Jurkat, Clone E6-1 (cell line): Measurements from ENCODE around the gene VIPAS39.

Experiments used
- DNase-seq: peaks from one replicate; pipeline ENCODE4 v3.0.0-alpha.2; 2011; ENCODE audit warnings: low read depth, low spot score
- H3K4me3 ChIP-seq: 2 replicates; pipeline ENCODE4 v1.5.1; 2011; ENCODE audit warnings: mild to moderate bottlenecking, low read length, control low read depth, moderate library complexity

Gene VIPAS39

DNA sequence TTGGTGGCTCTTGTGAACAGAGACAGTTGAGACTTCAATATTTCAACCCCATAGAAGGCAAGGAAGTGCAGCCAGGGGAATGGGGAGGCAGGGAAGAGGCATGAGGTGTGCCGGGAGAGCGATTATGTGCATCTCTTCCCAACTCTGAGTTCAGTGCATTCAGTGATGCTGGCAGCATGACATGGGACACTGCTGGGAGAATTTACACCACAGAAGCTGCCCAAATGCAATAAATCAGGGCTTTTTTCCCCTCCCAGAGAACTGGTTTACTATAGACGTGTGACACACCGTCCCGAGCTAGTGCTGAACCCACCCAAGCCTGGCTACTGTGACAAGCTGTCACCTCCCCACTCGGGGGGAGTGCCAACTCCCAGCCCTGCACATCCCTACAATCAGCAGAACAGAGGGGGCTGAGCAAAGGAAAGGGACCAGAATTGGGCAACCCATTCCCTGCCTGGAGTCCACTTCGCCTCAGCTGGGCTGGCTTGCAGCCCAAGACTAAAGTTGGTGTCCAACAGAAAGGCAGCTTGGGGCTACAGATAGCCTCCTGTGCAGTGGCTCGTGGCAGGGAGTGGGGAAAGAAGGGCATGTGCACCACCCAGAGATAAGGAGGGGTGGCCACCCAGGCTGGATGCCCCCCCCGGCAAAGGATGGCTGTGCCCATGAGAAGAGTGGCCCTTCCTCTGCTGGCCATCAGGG lies 17.2 kb upstream of the VIPAS39 start:
- no peak for DNase-seq
- no peak overlapping the region for H3K4me3 ChIP-seq

- DNase-seq = no peak
- no peak overlapping the region for H3K4me3 ChIP-seq
Measured at GRCh38 chr14:77473921-77474320, 16.5 kb upstream of the VIPAS39 start.

- DNase-seq = no peak
- no peak overlapping the region for H3K4me3 ChIP-seq
Measured at GRCh38 chr14:77470224-77470870, 12.9 kb upstream of the VIPAS39 start.

DNA sequence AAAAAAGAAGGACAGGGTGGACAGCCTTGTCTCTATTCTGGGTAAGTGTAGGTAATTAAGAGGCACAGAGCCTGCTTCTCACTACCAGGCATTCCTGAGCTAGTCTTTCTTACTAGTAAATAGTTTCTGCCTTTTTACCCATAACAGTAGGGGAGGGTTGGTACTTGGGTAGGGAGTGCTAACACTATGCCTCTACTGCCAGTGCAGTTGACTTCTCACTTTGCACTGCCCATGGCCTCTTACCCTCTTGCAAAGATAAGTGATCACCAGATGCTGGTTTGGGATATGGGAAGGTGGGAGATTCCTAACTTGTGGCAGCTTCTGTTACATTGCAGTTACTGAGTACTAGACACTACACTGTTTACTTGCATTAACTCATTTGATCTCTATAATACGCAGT lies 12.1 kb upstream of the VIPAS39 start:
- no peak overlapping the region for H3K4me3 ChIP-seq
- no peak for DNase-seq

DNA sequence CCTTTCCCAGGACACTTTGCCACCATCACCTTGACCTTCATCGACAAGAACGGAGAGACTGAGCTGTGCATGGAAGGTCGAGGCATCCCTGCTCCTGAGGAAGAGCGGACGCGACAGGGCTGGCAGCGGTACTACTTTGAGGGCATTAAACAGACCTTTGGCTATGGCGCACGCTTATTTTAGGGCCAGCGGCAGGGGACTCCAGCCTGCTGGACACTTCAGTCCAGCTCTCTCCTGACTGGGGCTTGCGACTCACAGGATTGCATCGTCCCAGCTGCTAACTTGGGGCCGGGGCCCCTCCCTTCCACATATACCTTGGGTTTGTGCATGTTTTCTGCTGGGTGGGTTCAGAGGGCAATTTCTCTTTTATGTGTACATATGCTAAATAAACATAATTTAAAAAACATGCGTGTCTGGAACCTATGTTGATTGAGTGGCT lies 11.7 kb upstream of the VIPAS39 start:
- DNase-seq = no peak
- H3K4me3 ChIP-seq = no peak overlapping the region

- H3K4me3 ChIP-seq = no peak overlapping the region
- DNase-seq = no peak
Measured at GRCh38 chr14:77467801-77468200, 10.4 kb upstream of the VIPAS39 start.

DNA sequence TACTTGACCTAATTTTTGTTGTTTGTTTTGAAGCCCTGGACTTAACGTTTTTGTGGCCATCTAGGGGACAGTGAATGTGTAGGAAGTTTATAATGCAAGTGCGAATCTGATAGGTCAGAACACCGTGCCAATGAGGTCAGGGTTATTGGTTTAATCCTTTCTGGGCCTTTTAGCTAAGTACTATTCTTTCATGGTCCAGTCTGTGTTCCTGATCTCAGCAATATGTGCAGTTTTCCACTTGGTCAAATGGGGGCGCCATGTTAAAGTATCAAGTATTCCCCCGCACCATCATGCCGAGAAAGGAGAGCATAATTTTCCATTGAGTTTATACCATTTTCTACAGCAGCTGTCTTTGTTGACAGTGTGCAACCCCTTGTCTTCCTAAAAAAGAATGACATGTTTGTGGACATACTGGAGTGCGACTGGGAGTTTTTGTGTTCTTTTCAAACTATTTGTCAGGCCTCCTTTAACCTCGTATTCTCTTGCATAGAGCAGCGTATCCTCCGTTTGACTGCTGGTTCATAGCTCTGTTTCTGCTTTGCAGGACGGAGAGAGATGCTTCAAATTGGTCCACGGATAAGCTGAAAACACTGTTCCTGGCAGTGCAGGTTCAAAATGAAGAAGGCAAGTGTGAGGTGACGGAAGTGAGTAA lies 1.8 kb upstream of the VIPAS39 start:
- peak overlapping the region; percentile 88 for H3K4me3 ChIP-seq
- peak; percentile 62 for DNase-seq

DNA sequence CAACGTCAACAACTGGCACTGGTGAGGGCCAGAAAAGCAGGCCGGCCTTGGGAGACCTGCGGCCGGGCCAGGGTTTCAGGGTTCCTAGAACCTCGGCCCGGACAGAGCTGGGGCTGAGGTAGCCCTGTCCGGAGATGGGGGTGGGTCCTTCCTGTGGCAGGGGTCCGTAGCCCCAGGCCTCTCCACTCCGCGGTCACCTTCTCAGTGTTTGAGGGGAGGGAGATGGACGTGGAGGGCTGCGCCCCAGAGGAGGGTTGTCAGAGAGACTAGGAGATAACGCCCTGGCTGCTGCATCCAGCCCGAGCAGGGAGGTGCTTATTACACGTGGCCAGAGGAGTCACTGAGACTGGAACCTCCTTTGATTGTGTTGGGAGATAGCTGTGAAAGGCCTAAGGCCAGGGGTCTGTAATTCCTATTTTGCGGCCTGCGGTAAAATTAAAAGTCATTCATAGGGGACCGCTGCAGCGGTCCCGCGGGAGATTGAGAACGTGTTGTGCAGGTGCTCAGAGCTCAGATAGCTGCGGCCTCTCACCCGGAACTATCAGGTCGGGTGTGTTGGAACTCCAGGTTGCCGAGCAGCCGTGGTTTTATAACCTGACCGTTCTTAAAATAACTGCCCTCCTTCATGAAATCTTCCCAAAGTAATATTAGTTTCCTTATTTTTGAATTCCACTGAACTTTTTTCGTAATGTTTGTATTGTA lies 999 bp upstream of the VIPAS39 start:
- H3K4me3 ChIP-seq = peak overlapping the region; percentile 88
- DNase-seq = peak; percentile 17

DNA sequence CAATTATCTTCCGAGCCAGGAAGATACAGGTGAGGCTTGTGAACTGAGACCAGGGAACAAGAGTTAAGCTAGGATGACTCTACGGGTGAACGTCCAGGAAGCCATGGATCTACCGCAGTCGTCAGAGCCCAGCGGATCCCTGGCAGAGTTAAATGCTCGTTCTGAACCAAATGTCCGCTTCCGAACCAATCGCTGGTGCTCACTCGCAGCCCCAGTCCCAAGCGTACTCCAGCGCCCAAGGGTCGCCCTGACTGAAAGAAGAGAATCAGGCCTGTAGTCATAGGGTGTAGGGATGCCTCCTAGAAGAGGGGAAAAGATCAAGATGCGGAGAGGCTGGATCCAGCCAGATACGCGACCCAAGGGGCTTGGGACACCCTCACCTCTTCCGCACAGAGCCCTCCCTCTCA lies 283 bp downstream of the VIPAS39 start:
- H3K4me3 ChIP-seq = peak overlapping the region; percentile 88
- no peak for DNase-seq

DNA sequence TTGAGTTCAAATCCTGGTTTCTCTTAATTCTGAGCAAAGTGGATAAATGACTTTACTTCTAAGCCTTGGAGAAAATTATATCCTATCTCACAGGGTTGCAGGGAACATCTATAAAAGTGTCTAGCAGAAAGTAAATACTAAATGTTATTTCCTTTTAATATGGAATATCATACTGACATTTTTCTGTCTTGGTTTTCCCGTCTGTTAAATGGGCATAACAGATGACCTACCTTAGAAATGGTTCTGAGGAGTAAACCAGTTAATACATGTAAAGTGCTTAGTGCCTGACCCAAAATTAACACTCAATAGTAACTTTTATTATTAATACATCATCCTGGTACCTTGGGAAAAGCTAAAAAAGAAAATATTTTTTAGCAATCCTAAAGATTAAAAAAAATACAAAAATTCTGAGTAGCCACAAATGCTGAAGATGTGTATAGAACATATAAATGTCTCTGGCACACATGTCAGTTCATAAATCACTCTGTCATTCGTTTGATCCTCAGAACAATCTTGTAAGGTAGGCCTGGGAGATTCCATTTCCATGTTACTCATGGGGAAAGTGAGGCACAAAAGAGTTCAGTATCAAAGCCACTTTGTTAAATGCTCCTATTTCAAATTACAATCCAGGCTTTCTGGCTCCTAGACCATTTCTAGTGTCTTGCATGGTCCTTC lies 1.3 kb downstream of the VIPAS39 start:
- peak overlapping the region; percentile 88 for H3K4me3 ChIP-seq
- no peak for DNase-seq

- DNase-seq = no peak
- no peak overlapping the region for H3K4me3 ChIP-seq
Measured at GRCh38 chr14:77442196-77442595, 15.2 kb downstream of the VIPAS39 start.

DNA sequence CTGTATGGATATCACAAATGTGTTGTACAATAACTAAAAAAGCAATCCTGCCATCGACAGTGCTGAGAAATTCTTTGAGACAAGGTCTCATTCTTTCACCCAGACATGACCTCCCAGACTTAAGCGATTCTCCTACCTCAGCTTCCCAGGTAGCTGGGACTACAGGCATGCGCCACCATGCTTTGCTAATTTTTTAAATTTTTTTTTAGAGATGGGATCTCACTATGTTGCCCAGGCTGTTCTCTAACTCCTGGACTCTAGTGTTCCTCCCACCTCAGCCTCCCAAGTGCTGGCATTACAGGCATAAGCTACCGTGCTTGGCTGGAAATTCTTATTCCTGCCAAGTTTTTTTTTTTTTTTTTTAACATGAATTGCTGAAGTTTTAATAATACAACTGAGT lies 17.5 kb downstream of the VIPAS39 start:
- H3K4me3 ChIP-seq = no peak overlapping the region
- DNase-seq = no peak

- H3K4me3 ChIP-seq = no peak overlapping the region
- DNase-seq = no peak
Measured at GRCh38 chr14:77438596-77438995, 18.8 kb downstream of the VIPAS39 start.

DNA sequence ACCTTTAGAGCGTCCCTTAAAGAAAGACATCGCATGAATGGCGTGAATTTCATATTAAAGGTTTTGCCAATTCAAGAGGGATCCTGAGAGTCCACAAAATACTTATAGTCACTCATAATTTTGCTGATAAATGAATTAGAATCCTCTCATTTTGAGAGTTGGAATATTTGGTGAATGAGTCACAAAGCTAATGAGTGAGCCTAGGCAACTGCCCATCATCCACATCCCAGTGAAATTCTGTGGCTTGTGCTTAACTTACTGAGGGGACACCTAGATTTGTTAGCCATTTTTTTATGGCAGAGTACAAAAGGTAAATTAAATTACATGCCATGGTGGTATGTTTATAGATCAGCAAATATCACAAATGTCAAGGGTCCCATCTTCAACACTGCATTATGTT lies 21.4 kb downstream of the VIPAS39 start:
- no peak for DNase-seq
- no peak overlapping the region for H3K4me3 ChIP-seq

DNA sequence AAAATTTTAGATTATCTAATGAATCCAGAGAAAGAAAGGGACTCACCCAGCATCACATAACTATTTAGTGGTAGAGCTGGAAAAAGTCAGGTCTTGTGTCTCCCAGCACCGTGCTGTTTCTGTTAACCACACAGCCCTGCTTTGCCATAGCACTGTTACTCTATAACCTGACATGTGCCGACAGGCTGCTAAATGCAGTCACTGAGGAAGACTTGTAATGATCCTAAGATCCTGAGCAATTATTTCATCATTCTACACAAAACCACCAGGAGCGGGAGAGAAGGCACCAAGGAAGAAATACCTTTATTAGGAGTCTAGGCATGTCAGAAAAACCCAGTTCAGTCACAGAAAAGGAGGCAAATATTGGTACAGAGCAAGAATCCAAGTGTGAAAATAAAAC lies 31.0 kb downstream of the VIPAS39 start:
- H3K4me3 ChIP-seq = no peak overlapping the region
- DNase-seq = no peak

DNA sequence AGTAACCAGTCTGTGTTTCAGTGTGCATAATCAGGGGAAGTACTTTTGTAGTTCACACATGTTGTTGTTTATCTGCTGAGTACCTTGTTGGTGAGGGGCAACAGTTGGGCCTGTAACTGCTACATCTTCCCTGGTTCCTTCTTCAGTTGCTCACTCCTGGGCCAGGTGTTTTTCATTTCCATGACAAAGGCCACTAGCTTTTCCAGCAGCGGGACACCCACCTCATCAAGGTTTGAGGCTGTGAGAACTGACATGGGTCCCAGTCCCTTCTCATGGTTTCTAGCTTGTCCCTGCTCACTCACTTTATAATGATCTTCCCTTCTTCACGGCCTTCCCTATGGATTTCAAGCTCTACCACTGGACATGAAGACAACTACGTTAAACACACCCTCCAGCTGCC lies 32.5 kb downstream of the VIPAS39 start:
- DNase-seq = no peak
- no peak overlapping the region for H3K4me3 ChIP-seq

DNA sequence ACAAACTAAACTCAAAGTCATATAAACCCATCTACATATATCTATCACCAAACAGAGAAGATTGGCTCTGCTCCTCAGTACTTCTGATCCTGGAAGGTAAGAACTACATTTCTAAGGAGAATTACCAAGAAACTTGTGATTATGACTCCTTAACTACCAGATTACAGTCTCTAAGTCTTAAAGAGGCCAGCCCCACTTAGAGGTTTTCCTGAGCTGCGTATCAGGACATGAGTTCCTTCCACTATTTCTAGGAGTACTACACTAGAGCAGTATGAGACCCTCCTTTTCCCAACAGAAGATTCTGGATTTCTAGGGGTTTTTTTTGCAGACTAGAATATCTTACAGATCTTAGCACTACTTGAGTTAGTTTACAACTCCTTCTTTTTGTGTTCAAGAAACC lies 34.0 kb downstream of the VIPAS39 start, which contains the start of gene NOXRED1:
Gene NOXRED1 (minus strand): TSS at position 101 of the 400 bp plus-strand sequence. CDS start 634 bp downstream, outside the sequence.
- no peak within 1 kb of the TSS for H3K4me3 ChIP-seq
- no peak for DNase-seq

GRCh38 chr14:77421201-77421600 lies 36.2 kb downstream of the VIPAS39 start:
- no peak overlapping the region for H3K4me3 ChIP-seq
- no peak for DNase-seq

DNA sequence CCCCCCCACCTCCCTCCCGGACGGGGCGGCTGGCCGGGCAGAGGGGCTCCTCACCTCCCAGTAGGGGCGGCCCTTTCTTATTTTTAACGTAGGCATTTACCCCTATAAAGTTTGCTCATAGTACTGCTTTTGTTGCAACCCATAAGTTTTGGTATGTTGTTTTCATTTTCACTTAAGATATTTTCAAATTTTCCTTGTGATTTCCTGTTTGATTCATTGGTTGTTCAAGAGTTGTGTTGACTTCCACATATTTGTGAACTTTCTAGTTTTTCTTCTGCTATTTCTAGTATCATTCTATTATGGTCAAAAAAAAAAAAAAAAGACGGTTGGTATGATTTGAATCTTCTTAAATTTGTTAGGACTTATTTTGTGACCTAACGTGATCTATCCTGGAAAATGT lies 40.6 kb downstream of the VIPAS39 start:
- H3K4me3 ChIP-seq = no peak overlapping the region
- no peak for DNase-seq
